Endothelial cell (in vitro differentiated cells): ENCODE results near the gene ZNF438. TPM values are rescaled to one million over a fixed set of nuclear protein-coding genes. Genes with fewer than 3 reads are reported as not detected.
A peak's percentile ranks its signal among the peaks of the same experiment; 100 is the strongest.

Experiments
- DNase-seq: peaks from one replicate; pipeline ENCODE4 v3.0.0; 2021; ENCODE audit warnings: low spot score
- H3K27ac Mint-ChIP-seq: one replicate; pipeline ENCODE4 v1.8.0; 2021; ENCODE audit warnings: mixed read lengths, inconsistent platforms; ENCODE audit not compliant: unreplicated experiment
- H3K27me3 Mint-ChIP-seq: one replicate; pipeline ENCODE4 v1.8.0; 2021; ENCODE audit warnings: mild to moderate bottlenecking, moderate library complexity, mixed read lengths, inconsistent platforms; ENCODE audit not compliant: unreplicated experiment
- H3K36me3 Mint-ChIP-seq: one replicate; pipeline ENCODE4 v1.8.0; 2021; ENCODE audit warnings: mild to moderate bottlenecking, low read depth, mixed read lengths, inconsistent platforms; ENCODE audit not compliant: unreplicated experiment
- H3K4me1 Mint-ChIP-seq: one replicate; pipeline ENCODE4 v1.8.0; 2021; ENCODE audit warnings: mild to moderate bottlenecking, mixed read lengths, inconsistent platforms; ENCODE audit not compliant: unreplicated experiment
- H3K4me3 Mint-ChIP-seq: one replicate; pipeline ENCODE4 v1.8.0; 2021; ENCODE audit warnings: mild to moderate bottlenecking, mixed read lengths, inconsistent platforms; ENCODE audit not compliant: unreplicated experiment
- H3K9me3 Mint-ChIP-seq: one replicate; pipeline ENCODE4 v1.8.0; 2021; ENCODE audit warnings: mixed read lengths, inconsistent platforms; ENCODE audit not compliant: unreplicated experiment
- total RNA-seq: library from RNA; stranded (reverse); fragmentation: NEBNext Ultra II Directional; extraction: Animal tissue kit (Norgen Biotek cat#: 25700); gene quantifications from one replicate; pipeline ENCODE4 v1.2.1, GENCODE V29; 2021; ENCODE audit not compliant: unreplicated experiment
- TF ChIP-seq, protein P1 (sequence below): fragments of 200-600 bp; sonication (generic); IDR thresholded peaks from one replicate; pipeline ENCODE4 v1.5.0; 2021; ENCODE audit warnings: antibody characterized with exemption; ENCODE audit not compliant: unreplicated experiment

ZNF438 gene
- total RNA-seq, 1 donor from 2014 or later = 4.3 TPM

DNA sequence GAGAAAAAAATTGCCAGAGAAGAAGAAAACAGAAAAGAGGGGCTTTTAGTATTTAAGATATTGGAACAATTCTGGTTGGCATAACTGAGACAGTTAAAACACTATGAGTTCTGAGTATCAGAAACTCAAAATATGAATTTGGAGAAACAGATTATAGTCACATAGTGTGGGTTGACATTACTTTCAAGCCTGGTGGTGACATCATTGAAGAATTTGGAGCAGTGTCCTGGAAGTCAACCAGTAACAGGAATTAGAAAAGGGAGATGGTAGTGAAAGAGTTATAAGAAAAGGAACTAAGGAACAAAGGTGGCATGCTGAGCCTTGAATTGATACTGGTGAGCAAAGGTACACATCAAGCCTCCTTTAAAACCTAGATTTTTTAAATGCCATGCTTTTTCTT is 88.2 kb downstream of the ZNF438 start:
- no peak overlapping the region for H3K4me3 Mint-ChIP-seq
- H3K9me3 Mint-ChIP-seq = no peaks in the 10 kb centered on the region
- H3K4me1 Mint-ChIP-seq = peaks cover 7% of the 10 kb centered on the region
- H3K27me3 Mint-ChIP-seq = no peaks in the 10 kb centered on the region
- no peak overlapping the region for H3K27ac Mint-ChIP-seq
- H3K36me3 Mint-ChIP-seq = peaks cover 6% of the 10 kb centered on the region
- TF ChIP-seq, protein P1, sequence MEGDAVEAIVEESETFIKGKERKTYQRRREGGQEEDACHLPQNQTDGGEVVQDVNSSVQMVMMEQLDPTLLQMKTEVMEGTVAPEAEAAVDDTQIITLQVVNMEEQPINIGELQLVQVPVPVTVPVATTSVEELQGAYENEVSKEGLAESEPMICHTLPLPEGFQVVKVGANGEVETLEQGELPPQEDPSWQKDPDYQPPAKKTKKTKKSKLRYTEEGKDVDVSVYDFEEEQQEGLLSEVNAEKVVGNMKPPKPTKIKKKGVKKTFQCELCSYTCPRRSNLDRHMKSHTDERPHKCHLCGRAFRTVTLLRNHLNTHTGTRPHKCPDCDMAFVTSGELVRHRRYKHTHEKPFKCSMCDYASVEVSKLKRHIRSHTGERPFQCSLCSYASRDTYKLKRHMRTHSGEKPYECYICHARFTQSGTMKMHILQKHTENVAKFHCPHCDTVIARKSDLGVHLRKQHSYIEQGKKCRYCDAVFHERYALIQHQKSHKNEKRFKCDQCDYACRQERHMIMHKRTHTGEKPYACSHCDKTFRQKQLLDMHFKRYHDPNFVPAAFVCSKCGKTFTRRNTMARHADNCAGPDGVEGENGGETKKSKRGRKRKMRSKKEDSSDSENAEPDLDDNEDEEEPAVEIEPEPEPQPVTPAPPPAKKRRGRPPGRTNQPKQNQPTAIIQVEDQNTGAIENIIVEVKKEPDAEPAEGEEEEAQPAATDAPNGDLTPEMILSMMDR = no peak
- DNase-seq = no peak

DNA sequence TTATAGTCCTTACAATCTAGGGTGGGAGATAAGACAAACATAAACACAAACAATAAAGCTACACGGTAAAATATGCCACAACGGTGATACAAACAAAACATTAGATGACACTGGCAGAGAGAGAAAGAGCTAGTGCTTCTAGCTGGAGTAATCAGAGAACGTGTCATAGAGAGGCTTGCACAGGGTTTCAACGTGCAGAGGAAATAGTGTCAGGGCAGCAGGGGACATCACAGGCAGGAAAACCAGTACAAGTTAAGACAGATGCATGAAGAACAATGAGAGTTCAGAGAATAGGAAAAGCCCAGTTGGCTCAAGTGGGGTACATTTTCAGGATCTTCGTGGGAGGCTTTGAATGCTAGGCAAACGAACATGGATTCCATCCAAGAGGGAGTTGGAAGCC is 91.4 kb downstream of the ZNF438 start:
- TF ChIP-seq, protein P1 = no peak
- Mint-ChIP-seq H3K36me3 (peaks cover 11% of the 10 kb centered on the region), H3K4me1 (peaks cover 7% of the 10 kb centered on the region), H3K27ac (no peak overlapping the region), H3K4me3 (no peak overlapping the region), H3K27me3 (no peaks in the 10 kb centered on the region), H3K9me3 (no peaks in the 10 kb centered on the region)
- DNase-seq = no peak

DNA sequence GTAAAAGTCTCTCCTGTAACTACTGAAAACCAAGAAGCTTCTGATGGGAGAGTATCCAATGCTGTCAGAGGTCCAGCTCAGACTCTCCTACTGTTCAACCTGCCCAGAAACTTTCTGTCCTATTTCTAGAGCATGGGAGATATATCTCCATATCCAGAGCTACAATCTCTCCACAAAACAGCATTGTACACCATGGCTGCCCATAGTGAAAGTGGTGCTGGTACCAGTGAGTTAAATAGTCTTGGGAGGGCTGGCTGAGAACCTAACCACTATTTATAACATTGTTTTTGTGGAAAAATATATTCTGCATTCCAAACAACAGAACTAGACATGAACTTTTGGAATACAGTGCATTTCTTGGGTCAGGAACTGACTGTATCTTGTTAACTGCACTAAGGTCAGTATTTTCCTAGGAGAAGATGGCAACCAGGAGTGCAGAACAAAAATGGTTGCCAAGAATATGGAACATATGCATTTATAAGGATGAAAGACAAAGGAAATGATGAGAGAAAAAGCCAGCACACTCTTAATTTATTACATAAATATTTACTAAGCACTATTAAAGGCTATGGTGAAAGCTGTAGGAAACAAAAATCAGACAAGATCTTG is 91.9 kb downstream of the ZNF438 start:
- H3K27me3 Mint-ChIP-seq = no peaks in the 10 kb centered on the region
- H3K36me3 Mint-ChIP-seq = peaks cover 14% of the 10 kb centered on the region
- H3K27ac Mint-ChIP-seq = no peak overlapping the region
- H3K9me3 Mint-ChIP-seq = no peaks in the 10 kb centered on the region
- TF ChIP-seq, protein P1 = no peak
- DNase-seq = no peak
- H3K4me3 Mint-ChIP-seq = no peak overlapping the region
- peaks cover 7% of the 10 kb centered on the region for H3K4me1 Mint-ChIP-seq

DNA sequence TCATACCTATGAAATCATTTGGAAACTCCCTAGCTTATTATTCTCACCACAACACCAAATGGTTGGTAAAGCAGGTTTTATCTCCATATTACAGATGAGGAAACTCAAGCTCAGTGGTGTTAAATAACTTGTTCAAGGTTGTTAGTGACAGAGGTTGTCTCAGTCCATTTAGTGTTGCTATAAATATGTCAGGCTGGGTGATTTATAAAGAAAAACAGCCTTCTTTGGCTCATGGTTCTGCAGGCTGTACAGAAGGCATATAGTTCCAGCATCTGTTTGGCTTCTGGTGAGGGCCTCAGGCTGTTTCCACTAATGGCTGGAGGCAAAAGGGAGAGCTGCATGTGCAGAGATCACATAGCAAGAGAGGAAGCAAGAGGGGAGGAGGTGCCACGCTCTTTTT is 96.6 kb downstream of the ZNF438 start:
- H3K9me3 Mint-ChIP-seq = no peaks in the 10 kb centered on the region
- H3K36me3 Mint-ChIP-seq = peaks cover 19% of the 10 kb centered on the region
- peaks cover 2% of the 10 kb centered on the region for H3K4me1 Mint-ChIP-seq
- no peaks in the 10 kb centered on the region for H3K27me3 Mint-ChIP-seq
- H3K4me3 Mint-ChIP-seq = peak overlapping the region; percentile 57
- H3K27ac Mint-ChIP-seq = no peak overlapping the region
- DNase-seq = no peak
- TF ChIP-seq, protein P1 = no peak

DNA sequence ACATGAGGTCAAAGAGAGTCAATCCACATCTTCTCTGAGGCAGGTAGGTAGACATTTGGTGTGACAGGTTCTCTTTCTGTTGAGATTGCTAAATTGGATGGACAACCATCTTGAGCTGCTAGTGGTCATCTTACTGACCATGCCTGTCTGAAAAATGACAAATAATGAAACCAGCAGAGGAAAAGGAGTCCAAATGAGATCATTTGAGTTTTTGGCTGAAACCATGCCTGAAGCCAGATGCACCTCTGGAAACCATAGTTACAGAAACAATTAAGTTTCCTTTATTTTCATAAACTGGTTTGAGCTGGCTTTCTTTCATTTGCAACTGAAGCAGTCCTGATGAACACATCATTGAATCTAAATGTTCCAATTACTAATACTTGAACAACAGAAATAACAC is 100.6 kb downstream of the ZNF438 start:
- no peaks in the 10 kb centered on the region for H3K4me1 Mint-ChIP-seq
- peaks cover 29% of the 10 kb centered on the region for H3K36me3 Mint-ChIP-seq
- no peaks in the 10 kb centered on the region for H3K27me3 Mint-ChIP-seq
- no peak overlapping the region for H3K27ac Mint-ChIP-seq
- no peak for DNase-seq
- TF ChIP-seq, protein P1 = no peak
- no peaks in the 10 kb centered on the region for H3K9me3 Mint-ChIP-seq
- peak overlapping the region; percentile 16 for H3K4me3 Mint-ChIP-seq
